ENCODE measurements around the gene MYO1G. TPM values are rescaled to one million over a fixed set of nuclear protein-coding genes. Genes with fewer than 3 reads are reported as not detected.

MYO1G gene
- total RNA-seq, 1 donor from 2014 or later, result 154 TPM

DNA sequence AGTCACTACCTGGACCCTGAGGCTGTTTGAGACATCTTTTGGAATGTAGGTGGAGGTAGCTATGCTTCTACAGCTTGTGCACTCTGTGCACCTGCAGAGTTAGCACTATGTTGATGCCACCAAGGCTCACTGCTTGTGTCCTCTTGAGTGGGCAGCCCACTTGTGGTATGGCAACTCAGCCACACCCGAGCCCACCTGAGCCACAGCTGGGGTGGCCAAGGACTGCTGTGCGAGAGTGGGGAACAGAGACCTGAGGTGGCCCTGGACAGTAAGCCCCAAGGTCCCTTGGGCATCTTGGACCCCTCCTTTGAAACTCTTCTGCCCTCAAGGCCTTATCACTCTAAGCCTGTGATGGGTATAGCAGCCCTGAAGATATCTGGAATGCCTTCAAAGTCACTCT is 25.7 kb downstream of the MYO1G start:
- ATAC-seq (ENCODE audit: low read depth) (no peak), DNase-seq (no peak)
- TF ChIP-seq, protein P1, sequence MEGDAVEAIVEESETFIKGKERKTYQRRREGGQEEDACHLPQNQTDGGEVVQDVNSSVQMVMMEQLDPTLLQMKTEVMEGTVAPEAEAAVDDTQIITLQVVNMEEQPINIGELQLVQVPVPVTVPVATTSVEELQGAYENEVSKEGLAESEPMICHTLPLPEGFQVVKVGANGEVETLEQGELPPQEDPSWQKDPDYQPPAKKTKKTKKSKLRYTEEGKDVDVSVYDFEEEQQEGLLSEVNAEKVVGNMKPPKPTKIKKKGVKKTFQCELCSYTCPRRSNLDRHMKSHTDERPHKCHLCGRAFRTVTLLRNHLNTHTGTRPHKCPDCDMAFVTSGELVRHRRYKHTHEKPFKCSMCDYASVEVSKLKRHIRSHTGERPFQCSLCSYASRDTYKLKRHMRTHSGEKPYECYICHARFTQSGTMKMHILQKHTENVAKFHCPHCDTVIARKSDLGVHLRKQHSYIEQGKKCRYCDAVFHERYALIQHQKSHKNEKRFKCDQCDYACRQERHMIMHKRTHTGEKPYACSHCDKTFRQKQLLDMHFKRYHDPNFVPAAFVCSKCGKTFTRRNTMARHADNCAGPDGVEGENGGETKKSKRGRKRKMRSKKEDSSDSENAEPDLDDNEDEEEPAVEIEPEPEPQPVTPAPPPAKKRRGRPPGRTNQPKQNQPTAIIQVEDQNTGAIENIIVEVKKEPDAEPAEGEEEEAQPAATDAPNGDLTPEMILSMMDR (IDR thresholded peaks at IDR 0.05), result no peak
- H3K9me3 Mint-ChIP-seq, result no peaks in the 10 kb centered on the region
- H3K4me3 Mint-ChIP-seq, result no peak overlapping the region
- H3K27ac Mint-ChIP-seq, result no peak overlapping the region
- H3K4me1 Mint-ChIP-seq, result peaks cover 2% of the 10 kb centered on the region
- POLR2A ChIA-PET, result no interaction called here
- peaks cover 5% of the 10 kb centered on the region for H3K27me3 Mint-ChIP-seq
- CTCF ChIA-PET, result no interaction called here
- intact Hi-C loops (cut with micrococcal nuclease), result no loop called here
- H3K36me3 Mint-ChIP-seq (ENCODE audit: low read depth), result no peaks in the 10 kb centered on the region

DNA sequence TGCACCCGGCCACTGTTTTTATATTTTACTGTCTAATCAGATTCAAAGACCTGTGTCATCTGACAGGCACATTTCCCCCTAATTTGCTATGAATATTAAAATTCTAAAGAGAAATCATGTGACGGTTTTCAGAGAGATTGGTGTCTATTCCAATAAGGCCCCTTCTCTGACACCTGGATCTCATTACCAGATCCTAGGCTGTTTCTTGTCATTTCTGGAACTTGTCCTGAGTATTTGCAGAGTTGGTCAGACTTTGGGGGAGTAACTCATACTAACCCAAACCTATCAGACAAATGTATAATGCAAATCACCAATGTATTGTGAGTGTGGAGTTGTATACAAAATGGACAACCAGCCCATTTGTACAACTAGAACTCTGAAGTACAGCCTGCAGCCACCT is 29.5 kb downstream of the MYO1G start:
- POLR2A ChIA-PET, result no interaction called here
- TF ChIP-seq, protein P1 (IDR thresholded peaks at IDR 0.05), result no peak
- no peak overlapping the region for H3K4me3 Mint-ChIP-seq
- DNase-seq (no peak), ATAC-seq (ENCODE audit: low read depth) (no peak)
- H3K27ac Mint-ChIP-seq, result no peak overlapping the region
- H3K27me3 Mint-ChIP-seq, result peaks cover 9% of the 10 kb centered on the region
- no peaks in the 10 kb centered on the region for H3K4me1 Mint-ChIP-seq
- no peaks in the 10 kb centered on the region for H3K36me3 Mint-ChIP-seq (ENCODE audit: low read depth)
- intact Hi-C loops (cut with micrococcal nuclease), result no loop called here
- H3K9me3 Mint-ChIP-seq, result no peaks in the 10 kb centered on the region
- CTCF ChIA-PET, result no interaction called here

DNA sequence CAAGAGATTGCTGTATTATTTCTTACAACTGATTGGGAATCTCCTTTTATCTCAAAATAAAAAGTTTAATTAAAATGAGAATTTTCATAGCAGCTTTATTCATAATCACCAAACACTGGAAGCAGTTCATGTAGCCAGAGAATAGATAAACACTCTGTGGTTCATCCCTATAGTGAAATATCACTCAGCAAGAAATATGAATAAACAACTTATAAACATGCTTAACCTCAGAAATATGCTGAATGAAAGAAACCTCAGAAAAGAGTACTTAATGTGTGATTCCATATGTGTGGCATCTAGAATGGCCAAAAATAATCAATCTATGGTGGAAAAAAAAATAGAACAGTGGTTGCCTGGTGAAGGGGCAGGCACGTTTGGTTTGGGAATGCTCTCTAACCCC is 33.3 kb downstream of the MYO1G start:
- H3K27me3 Mint-ChIP-seq, result peaks cover 9% of the 10 kb centered on the region
- CTCF ChIA-PET, result no interaction called here
- no peak overlapping the region for H3K27ac Mint-ChIP-seq
- no peaks in the 10 kb centered on the region for H3K36me3 Mint-ChIP-seq (ENCODE audit: low read depth)
- POLR2A ChIA-PET, result no interaction called here
- ATAC-seq (ENCODE audit: low read depth) (no peak), DNase-seq (no peak)
- TF ChIP-seq, protein P1 (IDR thresholded peaks at IDR 0.05), result no peak
- no peaks in the 10 kb centered on the region for H3K9me3 Mint-ChIP-seq
- no peaks in the 10 kb centered on the region for H3K4me1 Mint-ChIP-seq
- intact Hi-C loops (cut with micrococcal nuclease), result no loop called here
- no peak overlapping the region for H3K4me3 Mint-ChIP-seq

DNA sequence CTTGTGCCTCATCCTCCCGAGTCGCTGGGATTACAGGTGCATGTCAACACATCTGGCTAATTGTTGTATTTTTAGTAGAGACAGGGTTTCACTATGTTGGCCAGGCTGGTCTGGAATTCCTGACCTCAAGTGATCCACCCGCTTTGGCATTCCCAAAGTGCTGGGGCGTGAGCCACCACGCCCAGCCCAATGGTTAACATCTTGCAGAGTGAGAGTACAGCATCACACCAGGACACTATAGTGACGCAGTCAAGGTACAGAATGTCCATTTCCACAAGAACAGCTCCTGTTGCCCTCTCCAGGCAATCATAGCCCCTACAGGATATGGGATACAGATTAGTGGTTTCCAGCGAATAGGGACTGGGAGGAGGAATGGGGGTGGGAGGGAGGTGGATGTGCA is 34.0 kb downstream of the MYO1G start:
- Mint-ChIP-seq H3K27me3 (peaks cover 7% of the 10 kb centered on the region), H3K9me3 (no peaks in the 10 kb centered on the region), H3K27ac (no peak overlapping the region), H3K36me3 (ENCODE audit: low read depth) (no peaks in the 10 kb centered on the region), H3K4me3 (no peak overlapping the region), H3K4me1 (no peaks in the 10 kb centered on the region)
- TF ChIP-seq, protein P1 (IDR thresholded peaks at IDR 0.05), result no peak
- DNase-seq (no peak), ATAC-seq (ENCODE audit: low read depth) (no peak)
- intact Hi-C loops (cut with micrococcal nuclease), result no loop called here
- ChIA-PET POLR2A (no interaction called here), CTCF (no interaction called here)

DNA sequence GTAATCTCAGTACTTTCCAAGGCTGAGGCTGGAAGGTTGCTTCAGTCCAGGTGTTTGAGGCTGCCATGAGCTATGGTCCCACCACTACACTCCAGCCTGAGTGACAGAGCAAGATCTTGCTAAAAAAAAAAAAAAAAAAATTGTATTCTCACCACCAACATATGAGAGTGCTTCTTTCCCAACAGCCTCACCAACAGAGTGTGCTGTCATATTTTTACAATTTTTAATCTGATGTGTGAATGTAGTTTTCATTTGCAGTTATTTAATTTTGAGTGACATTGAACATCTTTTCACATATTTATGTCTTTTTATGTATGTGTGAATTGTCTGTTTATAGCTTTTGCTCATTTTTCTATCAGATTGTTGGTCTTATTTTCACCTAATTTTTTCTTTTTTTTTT is 35.2 kb downstream of the MYO1G start:
- intact Hi-C loops (cut with micrococcal nuclease), result no loop called here
- POLR2A ChIA-PET, result interaction anchor here (0.6 kb wide), 1 partner anchor 41 kb away, joined by 4 read pairs; no protein-coding TSS in a partner anchor
- CTCF ChIA-PET, result no interaction called here

More for the DNA sequence above, 35.2 kb downstream of the MYO1G start:
- DNase-seq, result no peak
- no peaks in the 10 kb centered on the region for H3K4me1 Mint-ChIP-seq
- peaks cover 6% of the 10 kb centered on the region for H3K27me3 Mint-ChIP-seq
- H3K27ac Mint-ChIP-seq, result no peak overlapping the region
- no peaks in the 10 kb centered on the region for H3K36me3 Mint-ChIP-seq (ENCODE audit: low read depth)
- TF ChIP-seq, protein P1 (IDR thresholded peaks at IDR 0.05), result no peak
- H3K4me3 Mint-ChIP-seq, result no peak overlapping the region
- ATAC-seq (ENCODE audit: low read depth), result no peak
- H3K9me3 Mint-ChIP-seq, result no peaks in the 10 kb centered on the region

Data from activated B cell treated with CpG ODN at 0.5 μM for 24 hours (primary cell).